ENCODE measurements around the gene PABPN1.

PABPN1 gene

DNA sequence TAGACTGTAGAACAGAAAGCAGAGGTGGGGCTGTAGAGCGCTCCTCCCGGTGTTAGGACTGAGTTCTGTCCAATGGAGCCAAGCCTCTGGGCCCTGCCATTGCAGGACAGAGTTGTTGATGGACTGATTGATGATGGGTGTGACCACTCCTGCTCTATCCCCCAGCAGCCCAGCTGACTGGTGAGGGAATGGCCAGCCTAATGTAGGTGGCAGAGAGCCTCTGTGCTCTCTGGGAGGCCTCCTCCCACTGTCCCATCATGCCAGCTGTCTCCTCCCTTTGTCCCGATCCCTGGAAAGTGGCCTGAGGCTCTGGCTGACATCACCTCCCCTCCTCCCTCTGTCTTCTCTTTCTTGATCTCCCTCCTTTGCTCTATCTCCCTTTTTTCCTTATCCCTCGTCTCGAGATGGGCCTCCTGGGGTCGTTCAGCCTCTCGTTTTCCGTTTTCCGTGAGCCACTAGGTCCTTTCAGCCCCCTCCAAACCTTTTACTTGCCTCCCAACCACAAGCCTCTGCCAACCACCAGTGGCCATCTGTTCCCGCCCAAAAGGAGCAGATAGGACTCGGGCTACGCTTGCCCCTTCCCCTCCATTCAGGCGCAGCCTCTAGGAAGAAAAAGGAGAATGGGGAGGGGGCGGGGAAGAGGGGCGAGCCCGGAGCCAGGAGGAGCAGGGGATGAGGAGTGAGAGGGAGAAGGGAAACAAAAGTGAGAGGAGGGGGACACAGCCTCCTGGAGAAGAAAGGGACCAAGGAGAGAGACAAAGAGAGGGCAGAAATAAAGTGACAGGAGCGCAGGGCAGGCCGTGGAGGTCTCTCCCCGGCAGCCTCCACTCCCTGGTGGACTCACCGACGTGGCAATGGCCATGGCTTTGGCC lies 43.1 kb downstream of the PABPN1 start:
- peak overlapping the region; percentile 98 to 100 for H3K27ac ChIP-seq
- intact Hi-C loops (cut with DNase I; ENCODE audit: low total_unique reads): loop anchor here (5.0 kb wide), 1 partner anchor 42 kb away; the partner anchor contains the start of gene PABPN1
- H3K9me3 ChIP-seq: no peaks in the 10 kb centered on the region
- peaks cover 0 to 58% (median 21%) of the 10 kb centered on the region in 4 donors for H3K4me1 ChIP-seq
- peak; percentile 78 to 88 for DNase-seq
- H3K27me3 ChIP-seq: no peaks in the 10 kb centered on the region
- H3K36me3 ChIP-seq: peaks cover 8 to 16% (median 10%) of the 10 kb centered on the region in 3 donors
- TF ChIP-seq, protein P1, sequence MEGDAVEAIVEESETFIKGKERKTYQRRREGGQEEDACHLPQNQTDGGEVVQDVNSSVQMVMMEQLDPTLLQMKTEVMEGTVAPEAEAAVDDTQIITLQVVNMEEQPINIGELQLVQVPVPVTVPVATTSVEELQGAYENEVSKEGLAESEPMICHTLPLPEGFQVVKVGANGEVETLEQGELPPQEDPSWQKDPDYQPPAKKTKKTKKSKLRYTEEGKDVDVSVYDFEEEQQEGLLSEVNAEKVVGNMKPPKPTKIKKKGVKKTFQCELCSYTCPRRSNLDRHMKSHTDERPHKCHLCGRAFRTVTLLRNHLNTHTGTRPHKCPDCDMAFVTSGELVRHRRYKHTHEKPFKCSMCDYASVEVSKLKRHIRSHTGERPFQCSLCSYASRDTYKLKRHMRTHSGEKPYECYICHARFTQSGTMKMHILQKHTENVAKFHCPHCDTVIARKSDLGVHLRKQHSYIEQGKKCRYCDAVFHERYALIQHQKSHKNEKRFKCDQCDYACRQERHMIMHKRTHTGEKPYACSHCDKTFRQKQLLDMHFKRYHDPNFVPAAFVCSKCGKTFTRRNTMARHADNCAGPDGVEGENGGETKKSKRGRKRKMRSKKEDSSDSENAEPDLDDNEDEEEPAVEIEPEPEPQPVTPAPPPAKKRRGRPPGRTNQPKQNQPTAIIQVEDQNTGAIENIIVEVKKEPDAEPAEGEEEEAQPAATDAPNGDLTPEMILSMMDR (IDR thresholded peaks at IDR 0.05): no peak
- peak overlapping the region; percentile 70 to 71 for H3K4me3 ChIP-seq

DNA sequence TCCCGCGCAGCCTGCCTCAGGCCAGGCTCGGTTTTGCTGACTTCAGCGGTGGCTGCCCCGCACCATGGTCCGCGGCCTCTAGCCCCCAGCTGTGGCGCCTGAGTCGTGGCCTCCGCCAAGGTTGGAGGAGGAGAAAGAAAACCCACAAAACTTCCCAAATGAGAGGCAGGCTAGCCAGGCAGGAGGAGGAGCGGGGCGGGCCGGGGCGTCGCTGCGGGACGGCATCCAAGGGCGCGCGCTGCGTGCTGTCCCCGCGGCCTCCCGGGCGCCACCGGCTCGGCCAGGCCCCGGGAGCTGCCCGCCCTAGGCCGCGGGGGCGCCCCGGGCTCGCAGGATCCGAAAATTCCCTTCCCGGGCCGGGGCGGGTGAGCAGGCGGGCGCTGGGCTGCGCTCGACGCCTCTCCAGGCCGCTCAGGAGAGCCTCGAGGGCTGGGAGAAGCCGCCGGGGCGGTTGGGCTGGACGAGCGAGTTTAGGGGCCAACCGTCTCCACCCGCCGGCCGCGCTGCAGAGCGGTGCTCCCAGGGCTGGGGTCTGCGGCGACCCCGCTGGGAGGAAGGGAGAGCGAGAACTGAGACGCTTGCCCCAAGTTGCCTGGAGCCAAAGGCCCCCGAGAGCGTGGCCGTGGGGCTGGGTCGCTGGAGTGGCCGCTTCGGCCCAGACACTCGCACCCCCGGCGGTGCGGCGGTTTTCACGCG lies 43.9 kb downstream of the PABPN1 start, which contains the start of gene EFS:
Gene EFS (minus strand): TSS at position 137 of the 696 bp plus-strand sequence. CDS start 147 bp downstream, outside the sequence.
- Histone ChIP-seq H3K4me3 (peak within 1 kb of the TSS; percentile 70 to 71), H3K27me3 (no peaks in the 10 kb centered on the region), H3K9me3 (no peaks in the 10 kb centered on the region), H3K27ac (peak within 1 kb of the TSS; percentile 98 to 100), H3K36me3 (peaks cover 0 to 8% (median 3%) of the 10 kb centered on the region in 3 donors), H3K4me1 (peaks cover 0 to 58% (median 21%) of the 10 kb centered on the region in 4 donors)
- TF ChIP-seq, protein P1 (IDR thresholded peaks at IDR 0.05): no peak
- DNase-seq: peak; percentile 68 to 85
- intact Hi-C loops (cut with DNase I; ENCODE audit: low total_unique reads): loop anchor here (5.0 kb wide), 1 partner anchor 43 kb away; the partner anchor contains the start of gene PABPN1

DNA sequence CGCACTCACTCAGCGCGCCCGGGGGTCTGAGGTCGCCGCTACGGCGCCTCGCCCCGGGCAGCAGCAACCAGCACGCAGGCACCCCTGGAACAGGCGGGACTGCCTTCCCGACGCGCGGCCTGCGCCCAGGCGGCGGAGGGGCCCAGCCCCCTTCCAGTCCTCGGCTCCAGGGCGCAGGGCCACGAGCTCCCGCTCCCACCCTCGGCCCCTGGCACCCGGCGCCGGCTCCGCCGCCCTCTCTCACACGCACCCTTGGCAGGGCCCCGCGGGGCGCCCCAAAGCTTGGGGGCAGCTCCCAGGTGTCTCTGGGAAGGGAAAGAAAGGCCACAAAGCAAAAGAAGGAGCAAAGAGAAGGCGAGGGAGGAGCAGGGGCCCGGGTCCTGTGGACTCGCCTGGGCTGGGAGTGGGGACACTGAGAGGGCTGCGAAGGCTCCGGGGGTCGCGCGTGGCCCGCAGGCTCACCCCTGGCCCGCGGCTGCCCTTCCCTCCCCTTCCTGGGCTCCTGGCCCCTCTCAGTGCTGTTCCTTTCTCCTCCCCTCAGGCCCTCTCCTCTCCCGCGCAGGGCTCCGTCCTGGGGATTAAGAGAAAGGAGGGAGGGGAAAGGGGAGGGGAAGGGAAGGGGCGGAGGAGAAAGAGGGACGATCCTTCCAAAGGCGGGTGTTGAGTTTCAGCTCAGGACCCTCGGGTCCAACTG lies 44.6 kb downstream of the PABPN1 start:
- DNase-seq: peak; percentile 76 to 87
- intact Hi-C loops (cut with DNase I; ENCODE audit: low total_unique reads): loop anchor here (5.0 kb wide), 1 partner anchor 44 kb away; the partner anchor contains the start of gene PABPN1
- H3K36me3 ChIP-seq: peaks cover 0 to 1% (median 0%) of the 10 kb centered on the region in 3 donors
- H3K4me3 ChIP-seq: peak overlapping the region; percentile 70 to 71
- no peaks in the 10 kb centered on the region for H3K9me3 ChIP-seq
- TF ChIP-seq, protein P1 (IDR thresholded peaks at IDR 0.05): no peak
- no peaks in the 10 kb centered on the region for H3K27me3 ChIP-seq
- peak overlapping the region; percentile 98 to 100 for H3K27ac ChIP-seq
- peaks cover 0 to 52% (median 21%) of the 10 kb centered on the region in 4 donors for H3K4me1 ChIP-seq

DNA sequence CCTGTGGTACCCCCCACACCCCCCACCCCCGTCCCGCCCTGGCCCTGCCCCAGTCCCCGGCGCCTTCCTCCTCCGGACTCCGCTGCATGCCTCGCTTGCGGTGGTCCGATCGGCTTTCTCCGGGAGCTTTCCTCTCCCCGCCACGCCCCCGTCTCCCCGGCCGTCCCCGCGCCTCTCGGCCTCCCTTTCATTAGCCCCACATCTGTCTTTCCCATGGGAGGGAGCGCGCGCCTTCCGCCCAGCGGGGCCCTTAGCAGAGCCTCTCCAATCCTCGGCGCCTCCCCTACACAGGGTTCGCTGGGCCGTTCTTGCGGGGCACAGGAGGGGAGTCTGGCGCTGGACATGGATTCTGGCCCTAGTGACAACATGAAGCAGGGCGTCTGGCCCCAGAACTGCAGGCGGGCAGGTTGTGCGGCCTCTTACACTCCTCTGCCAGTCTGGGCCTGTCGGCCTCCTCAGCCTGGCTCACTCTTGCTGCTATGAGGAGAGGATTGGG lies 45.2 kb downstream of the PABPN1 start:
- Histone ChIP-seq H3K36me3 (no peaks in the 10 kb centered on the region), H3K4me1 (peaks cover 0 to 48% (median 21%) of the 10 kb centered on the region in 4 donors), H3K9me3 (no peaks in the 10 kb centered on the region), H3K4me3 (peak overlapping the region; percentile 70 to 71), H3K27ac (peak overlapping the region; percentile 98 to 100), H3K27me3 (no peaks in the 10 kb centered on the region)
- TF ChIP-seq, protein P1 (IDR thresholded peaks at IDR 0.05): no peak
- intact Hi-C loops (cut with DNase I; ENCODE audit: low total_unique reads): loop anchor here (5.0 kb wide), 1 partner anchor 44 kb away; the partner anchor contains the start of gene PABPN1
- peak; percentile 76 to 92 for DNase-seq

DNA sequence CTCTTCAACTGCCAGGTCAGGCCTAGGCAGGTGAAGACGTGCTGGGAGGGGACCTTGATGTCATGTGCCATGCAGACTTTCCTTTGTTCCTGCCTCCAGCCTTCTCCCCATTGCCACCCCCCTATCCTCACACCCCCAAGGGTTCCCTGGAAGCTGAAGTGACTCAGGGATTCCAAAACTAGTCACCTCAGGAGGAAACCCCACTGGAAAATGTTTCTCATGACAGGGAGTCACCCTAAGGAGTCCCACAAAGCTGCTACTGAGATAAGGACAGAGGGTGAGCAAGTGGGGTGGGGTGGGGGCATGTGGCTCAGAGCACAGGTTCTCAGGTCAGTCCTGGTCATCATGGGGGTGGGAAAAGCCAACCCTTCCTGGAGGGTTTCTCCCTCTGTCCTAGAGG lies 49.0 kb downstream of the PABPN1 start:
- Histone ChIP-seq H3K4me3 (no peak overlapping the region), H3K9me3 (no peaks in the 10 kb centered on the region), H3K27ac (no peak overlapping the region), H3K4me1 (peaks cover 0 to 14% (median 5%) of the 10 kb centered on the region in 4 donors), H3K27me3 (no peaks in the 10 kb centered on the region), H3K36me3 (no peaks in the 10 kb centered on the region)
- intact Hi-C loops (cut with DNase I; ENCODE audit: low total_unique reads): no loop called here
- no peak for DNase-seq
- TF ChIP-seq, protein P1 (IDR thresholded peaks at IDR 0.05): no peak

All from tibial artery (tissue), 4 donors.